ENCODE data around the gene DIDO1. TPM values are rescaled to one million over a fixed set of nuclear protein-coding genes. Genes with fewer than 3 reads are reported as not detected.

Gene DIDO1
- total and polyA plus RNA-seq, 7 donors: 10.4 to 70.6 (median 48.7) TPM

DNA sequence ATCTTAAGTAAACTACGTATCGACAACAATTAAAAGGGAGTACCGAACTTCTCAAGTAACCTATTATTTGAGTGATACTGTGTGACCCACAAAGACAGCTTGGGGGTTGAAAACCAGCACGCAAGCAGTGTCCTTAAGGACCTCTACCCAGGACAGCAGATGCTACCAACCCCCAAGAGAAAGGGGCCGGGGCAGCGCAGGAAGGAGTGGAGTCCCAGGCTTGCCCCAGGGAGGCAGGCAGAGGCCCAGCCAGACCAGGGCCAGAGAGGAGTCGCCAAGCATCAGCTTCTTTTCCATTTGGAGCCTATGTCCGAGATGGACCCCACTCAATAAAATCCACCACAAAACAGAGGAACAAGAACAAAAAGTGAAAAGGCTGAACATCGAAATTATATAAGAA is 11.9 kb downstream of the DIDO1 start:
- H3K4me1 ChIP-seq: peaks cover 0 to 69% (median 63%) of the 10 kb centered on the region in 4 donors
- no peak overlapping the region for H3K4me3 ChIP-seq
- DNase-seq: no peak
- H3K27me3 ChIP-seq: no peaks in the 10 kb centered on the region
- WGBS, 2 donors: 85 to 89% methylated on average over 9 of the region's 9 CpGs
- intact Hi-C loops (cut with DNase I): no loop called here
- H3K27ac ChIP-seq: peak overlapping the region in 2 of 4 donors; percentile 22 to 40
- H3K36me3 ChIP-seq: peaks cover 12 to 40% (median 29%) of the 10 kb centered on the region in 4 donors
- H3K9me3 ChIP-seq: no peaks in the 10 kb centered on the region
- no peak for TF ChIP-seq POLR2A (IDR thresholded peaks at IDR 0.05)
- TF ChIP-seq POLR2AphosphoS5 (IDR thresholded peaks at IDR 0.05): no peak
- TF ChIP-seq, protein P1, sequence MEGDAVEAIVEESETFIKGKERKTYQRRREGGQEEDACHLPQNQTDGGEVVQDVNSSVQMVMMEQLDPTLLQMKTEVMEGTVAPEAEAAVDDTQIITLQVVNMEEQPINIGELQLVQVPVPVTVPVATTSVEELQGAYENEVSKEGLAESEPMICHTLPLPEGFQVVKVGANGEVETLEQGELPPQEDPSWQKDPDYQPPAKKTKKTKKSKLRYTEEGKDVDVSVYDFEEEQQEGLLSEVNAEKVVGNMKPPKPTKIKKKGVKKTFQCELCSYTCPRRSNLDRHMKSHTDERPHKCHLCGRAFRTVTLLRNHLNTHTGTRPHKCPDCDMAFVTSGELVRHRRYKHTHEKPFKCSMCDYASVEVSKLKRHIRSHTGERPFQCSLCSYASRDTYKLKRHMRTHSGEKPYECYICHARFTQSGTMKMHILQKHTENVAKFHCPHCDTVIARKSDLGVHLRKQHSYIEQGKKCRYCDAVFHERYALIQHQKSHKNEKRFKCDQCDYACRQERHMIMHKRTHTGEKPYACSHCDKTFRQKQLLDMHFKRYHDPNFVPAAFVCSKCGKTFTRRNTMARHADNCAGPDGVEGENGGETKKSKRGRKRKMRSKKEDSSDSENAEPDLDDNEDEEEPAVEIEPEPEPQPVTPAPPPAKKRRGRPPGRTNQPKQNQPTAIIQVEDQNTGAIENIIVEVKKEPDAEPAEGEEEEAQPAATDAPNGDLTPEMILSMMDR (IDR thresholded peaks at IDR 0.05): no peak
- TF ChIP-seq EP300 (IDR thresholded peaks at IDR 0.05): no peak

DNA sequence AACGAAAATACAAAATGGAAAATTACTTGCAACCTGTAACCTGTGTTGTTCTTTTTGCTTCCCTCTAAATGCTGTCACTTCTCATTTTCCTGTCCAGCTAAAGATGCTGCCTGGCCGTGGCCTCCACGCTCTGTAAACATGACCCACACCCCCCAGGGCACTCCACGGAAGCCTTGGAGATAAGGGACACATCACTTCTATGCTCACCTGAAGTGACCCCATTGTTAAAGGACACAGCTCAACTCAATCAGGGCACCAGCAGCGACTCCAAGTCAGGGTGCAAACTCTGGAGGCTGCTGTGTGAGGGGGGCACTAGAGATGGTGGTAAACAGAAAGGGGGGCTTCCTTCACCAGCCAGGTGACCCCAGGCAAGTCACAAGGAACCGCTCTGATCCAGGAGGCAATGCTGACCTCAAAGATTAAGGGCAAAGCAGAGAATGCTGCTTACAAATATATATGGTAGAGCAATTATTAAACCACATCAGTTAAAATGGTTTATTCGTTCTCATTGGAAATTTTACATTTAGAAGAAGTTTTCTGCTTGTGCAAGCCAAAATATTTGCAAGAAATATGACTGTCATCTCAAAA is 13.2 kb downstream of the DIDO1 start:
- intact Hi-C loops (cut with DNase I): no loop called here
- WGBS, 2 donors: 76 to 87% methylated on average over 7 of the region's 7 CpGs
- no peak overlapping the region for H3K27ac ChIP-seq
- no peak for DNase-seq
- H3K27me3 ChIP-seq: no peaks in the 10 kb centered on the region
- H3K4me3 ChIP-seq: no peak overlapping the region
- H3K9me3 ChIP-seq: no peaks in the 10 kb centered on the region
- peaks cover 0 to 56% (median 50%) of the 10 kb centered on the region in 4 donors for H3K4me1 ChIP-seq
- H3K36me3 ChIP-seq: peaks cover 19 to 53% (median 41%) of the 10 kb centered on the region in 4 donors
- no peak for TF ChIP-seq POLR2A (IDR thresholded peaks at IDR 0.05)
- TF ChIP-seq, protein P1 (IDR thresholded peaks at IDR 0.05): no peak
- no peak for TF ChIP-seq POLR2AphosphoS5 (IDR thresholded peaks at IDR 0.05)
- TF ChIP-seq EP300 (IDR thresholded peaks at IDR 0.05): no peak

DNA sequence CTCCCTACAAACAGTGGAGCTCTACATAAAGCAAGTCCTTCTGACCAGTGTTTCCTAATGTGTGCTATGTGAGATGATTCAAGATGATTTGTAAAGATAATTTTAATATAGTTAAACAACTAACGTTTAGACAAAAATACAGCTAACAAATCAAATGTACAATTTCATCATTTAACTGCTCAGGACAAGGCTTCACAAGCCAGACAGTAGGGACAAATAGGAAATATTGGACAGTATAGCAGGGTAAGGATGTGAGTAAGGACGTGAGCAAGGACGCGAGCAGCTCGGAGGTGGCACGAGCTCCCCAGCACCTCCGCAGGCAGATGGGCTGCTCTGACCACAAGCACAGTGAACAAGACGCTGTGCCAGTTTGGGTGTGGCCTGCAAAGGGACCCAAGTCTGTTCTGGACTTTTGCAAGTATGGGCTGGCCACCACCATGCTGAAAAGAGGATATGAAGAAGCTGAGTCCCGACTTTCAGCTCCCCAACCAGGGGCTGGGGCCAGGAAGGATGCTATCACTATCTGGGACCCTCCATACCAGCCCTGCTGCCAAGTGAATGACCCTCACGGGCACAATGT is 14.5 kb downstream of the DIDO1 start:
- H3K36me3 ChIP-seq: peaks cover 24 to 67% (median 55%) of the 10 kb centered on the region in 4 donors
- H3K27me3 ChIP-seq: no peaks in the 10 kb centered on the region
- DNase-seq: no peak
- no peak overlapping the region for H3K4me3 ChIP-seq
- no peak overlapping the region for H3K27ac ChIP-seq
- TF ChIP-seq POLR2A (IDR thresholded peaks at IDR 0.05) (no peak), EP300 (IDR thresholded peaks at IDR 0.05) (no peak), POLR2AphosphoS5 (IDR thresholded peaks at IDR 0.05) (no peak)
- TF ChIP-seq, protein P1 (IDR thresholded peaks at IDR 0.05): no peak
- H3K9me3 ChIP-seq: no peaks in the 10 kb centered on the region
- WGBS, 2 donors: 86 to 89% methylated on average over 10 of the region's 10 CpGs
- intact Hi-C loops (cut with DNase I): no loop called here
- peaks cover 0 to 43% (median 38%) of the 10 kb centered on the region in 4 donors for H3K4me1 ChIP-seq

- Histone ChIP-seq H3K9me3 (no peaks in the 10 kb centered on the region), H3K4me3 (no peak overlapping the region), H3K36me3 (peaks cover 33 to 75% (median 62%) of the 10 kb centered on the region in 4 donors), H3K4me1 (peaks cover 0 to 34% (median 30%) of the 10 kb centered on the region in 4 donors), H3K27ac (no peak overlapping the region), H3K27me3 (no peaks in the 10 kb centered on the region)
- no peak for DNase-seq
- WGBS, 2 donors: 96% methylated on average over 45 of the region's 45 CpGs
- intact Hi-C loops (cut with DNase I): no loop called here
- TF ChIP-seq, protein P1 (IDR thresholded peaks at IDR 0.05): no peak
- no peak for TF ChIP-seq EP300 (IDR thresholded peaks at IDR 0.05)
- no peak for TF ChIP-seq POLR2A (IDR thresholded peaks at IDR 0.05)
- no peak for TF ChIP-seq POLR2AphosphoS5 (IDR thresholded peaks at IDR 0.05)
Measured at GRCh38 chr20:62910777-62911497, 15.4 kb downstream of the DIDO1 start.
